HG02798 (cell line): ENCODE data around the gene LIPA.
"Not testable (repeated sequence)": the region's sequence is repeated elsewhere in the genome, so short reads cannot be mapped to it uniquely, and the experiment has no call there.

Experiments
- ATAC-seq: cut with Tn5 transposase; IDR thresholded peaks from one replicate; pipeline ENCODE4 v1.9.1; 2021; ENCODE audit warnings: mild to moderate bottlenecking; ENCODE audit not compliant: unreplicated experiment, poor library complexity

The LIPA gene

DNA sequence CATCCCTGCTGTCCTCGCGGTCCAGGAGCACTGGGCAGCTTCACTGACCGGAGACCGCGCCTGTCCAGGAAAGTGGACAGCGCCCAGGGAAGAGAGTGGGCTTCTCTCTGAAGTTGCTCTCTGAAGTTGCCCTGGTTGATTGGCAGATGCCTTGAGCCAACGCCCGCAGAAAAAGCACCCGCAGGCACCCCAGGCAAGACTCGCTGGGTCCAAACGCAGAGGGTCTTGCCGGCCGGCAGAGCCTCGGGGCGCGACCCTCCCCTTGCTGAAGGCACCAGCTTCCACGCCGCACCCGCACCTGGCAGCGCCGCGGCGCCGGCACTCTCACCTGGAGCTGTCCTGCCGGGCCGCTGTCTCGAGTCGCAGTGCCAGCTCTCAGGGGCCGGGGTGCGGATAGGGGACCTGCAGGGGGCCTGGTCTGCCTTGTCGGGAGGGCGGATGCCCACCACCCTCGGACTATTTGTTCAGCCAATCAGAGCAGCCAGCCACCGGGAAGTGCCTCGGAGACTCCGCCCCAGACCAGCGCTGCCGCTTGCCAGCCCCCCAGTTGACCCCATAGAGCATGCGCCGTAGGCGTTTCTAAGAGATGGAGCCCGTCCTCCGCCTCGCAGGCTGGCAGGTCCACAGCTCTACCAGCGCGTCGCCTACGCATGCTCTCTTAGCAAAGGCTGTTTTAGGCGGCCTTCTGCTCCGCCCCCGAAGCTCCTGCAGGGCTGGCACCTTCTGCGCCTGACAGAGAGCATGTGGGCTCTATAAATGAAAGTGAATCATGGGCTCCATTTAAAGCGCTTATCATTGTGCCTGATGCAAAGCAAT is at the start of gene LIPA:
Gene LIPA, minus strand, starts transcription at position 367 of the 816 bp plus-strand sequence. CDS start 4,127 bp downstream, outside the sequence.
- ATAC-seq = peak; percentile 97

DNA sequence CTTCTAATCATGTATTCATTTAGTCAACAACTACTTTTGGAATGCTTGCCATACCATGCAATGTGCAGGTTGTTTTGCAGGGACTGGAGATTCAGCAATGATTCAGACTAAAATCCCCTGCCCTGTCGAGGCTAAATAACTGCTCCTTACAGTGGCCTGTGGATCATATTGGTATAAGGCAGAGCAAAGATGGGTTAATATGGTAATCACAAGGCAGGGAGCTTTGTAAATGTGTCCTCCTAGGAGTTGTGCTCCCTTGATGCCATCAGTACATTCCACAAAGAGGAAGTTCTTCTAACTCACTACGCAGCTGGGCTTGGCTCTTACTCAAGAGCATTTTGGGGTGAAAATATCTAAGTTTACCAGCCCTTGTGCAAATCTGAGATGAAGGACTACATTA is 49.7 kb upstream of the LIPA start:
- ATAC-seq = peak; percentile 24

DNA sequence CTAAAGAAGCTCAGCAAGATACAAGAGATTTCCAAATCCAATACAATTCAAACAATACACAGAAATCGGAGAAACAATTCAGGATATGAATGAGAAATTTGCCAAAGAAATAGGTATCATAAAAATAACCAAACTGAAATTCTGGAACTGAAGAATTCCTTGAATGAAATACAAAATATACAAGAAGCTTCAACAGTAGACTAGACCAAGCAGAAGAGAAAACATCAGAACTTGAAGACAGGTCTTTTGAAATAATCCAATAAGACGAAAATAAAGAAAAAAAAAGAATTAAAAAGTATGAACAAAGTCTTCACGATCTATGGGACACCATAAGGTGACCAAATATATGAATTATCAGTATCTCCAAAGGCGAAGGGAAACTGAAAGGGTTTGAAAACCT is 47.5 kb upstream of the LIPA start:
- no peak for ATAC-seq

DNA sequence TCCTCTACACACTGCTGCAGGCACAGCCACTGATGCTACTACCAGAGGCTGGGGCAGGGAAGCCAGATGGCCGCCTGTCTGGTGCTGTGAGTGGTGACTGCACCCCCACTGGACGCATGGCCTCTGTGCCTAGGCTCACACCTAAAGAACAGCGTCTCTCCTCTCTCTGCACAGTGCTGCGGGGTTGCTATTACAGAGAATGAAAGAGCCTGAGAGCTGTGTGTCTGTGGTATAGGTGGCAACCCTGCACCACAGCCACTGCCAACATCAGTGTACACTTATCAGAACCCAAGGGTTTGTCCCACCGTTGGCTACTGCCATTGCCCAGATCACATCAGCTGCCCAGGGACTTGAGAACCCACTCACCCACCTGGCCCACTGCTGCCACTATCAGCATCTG is 46.2 kb upstream of the LIPA start:
- no peak for ATAC-seq

DNA sequence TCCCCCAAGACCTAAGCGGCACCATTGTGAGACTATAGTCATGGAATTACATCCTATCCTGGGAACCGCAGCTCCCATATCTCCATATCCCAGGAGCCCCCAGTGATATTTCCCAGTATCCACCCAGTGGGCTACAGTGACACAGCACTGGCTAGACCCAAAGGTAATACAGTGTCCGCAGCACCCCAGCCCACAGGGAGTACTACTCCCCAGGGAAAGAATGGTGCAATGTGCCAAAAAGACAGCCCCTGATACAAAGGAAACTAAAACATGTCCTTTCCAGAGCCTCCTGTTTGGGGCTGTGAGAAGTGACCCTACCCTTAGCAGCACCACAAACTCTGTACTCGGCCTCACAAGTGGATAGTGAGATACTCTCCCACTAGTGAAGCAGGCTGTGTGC is 45.8 kb upstream of the LIPA start:
- no peak for ATAC-seq

DNA sequence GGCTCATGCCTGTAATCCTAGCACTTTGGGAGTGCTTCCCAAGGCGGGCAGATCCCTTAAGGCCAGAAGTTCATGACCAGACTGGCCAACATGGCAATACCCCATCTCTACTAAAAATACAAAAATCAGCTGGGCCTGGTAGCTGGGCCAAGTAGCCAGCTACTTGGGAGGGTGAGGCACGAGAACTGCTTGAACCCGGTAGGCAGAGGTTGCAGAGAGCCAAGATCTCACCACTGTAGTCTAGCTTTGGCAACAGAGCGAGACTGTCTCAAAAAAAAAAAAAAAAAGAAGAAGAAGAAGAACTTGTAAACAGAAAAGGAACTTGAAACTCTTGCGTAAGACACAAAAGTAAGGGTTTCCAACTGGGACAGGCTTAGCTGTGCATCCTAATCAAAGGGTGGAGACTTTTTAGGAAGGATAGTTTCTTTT is 44.7 kb upstream of the LIPA start:
- no peak for ATAC-seq

DNA sequence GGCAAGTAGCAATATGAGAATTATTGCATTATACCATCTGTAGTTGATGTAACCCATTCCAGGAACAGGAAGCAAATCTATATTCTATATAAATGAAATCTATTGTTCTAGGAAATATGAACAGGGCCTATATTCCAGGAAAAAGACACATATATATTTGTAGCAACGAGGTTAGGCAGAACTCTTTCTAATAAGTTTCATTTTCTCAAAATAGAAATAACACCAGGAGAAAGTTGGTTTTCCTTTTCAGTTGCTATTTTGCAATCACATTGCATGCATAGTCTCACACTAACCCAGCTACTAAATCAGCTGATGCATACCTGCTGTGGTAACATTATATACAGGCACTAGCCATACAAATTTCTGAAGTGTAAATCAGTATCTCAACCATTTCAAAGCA is 44.0 kb upstream of the LIPA start:
- ATAC-seq = no peak

DNA sequence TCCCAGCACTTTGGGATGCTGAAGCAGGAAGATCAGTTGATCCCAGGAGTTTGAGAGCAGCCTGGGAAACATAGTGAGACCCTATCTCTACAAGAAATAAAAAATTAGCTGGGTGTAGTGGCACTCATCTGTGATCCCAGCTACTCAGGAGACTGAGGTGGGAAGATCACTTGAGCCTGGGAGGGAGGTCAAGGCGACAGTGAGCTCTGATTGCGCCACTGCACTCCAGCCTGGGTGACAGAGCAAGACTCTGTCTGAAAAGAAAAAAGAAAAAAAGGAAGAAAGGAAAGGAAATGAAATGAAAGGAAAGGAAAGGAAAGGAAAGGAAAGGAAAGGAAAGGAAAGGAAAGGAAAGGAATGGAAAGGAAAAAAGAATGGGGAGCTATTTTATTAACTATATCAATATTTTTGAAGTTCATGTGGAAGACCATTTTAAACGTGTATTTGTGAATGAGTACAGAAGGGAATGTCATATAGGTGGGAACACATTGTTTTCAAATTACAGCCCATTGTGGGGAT is 43.2 kb upstream of the LIPA start:
- no peak for ATAC-seq

DNA sequence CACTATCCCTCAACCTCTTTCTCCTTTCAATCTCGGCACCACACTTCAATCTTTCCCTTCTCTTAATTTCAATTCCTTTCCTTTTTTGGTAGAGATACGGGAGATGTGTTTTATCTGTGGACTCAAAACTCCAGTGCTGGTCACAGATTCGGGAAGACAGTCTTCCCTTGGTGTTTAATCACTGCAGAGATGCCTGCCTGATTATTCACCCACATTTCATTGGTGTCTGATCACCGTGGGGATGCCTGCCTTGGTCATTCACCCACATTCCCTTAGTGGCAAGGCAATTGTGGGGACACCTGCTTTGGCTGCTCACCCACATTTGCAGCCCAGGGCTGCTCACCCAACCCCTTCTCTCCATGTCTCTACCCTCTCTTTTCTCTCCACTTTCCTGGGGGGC is 33.7 kb upstream of the LIPA start:
- ATAC-seq = not testable (repeated sequence)

DNA sequence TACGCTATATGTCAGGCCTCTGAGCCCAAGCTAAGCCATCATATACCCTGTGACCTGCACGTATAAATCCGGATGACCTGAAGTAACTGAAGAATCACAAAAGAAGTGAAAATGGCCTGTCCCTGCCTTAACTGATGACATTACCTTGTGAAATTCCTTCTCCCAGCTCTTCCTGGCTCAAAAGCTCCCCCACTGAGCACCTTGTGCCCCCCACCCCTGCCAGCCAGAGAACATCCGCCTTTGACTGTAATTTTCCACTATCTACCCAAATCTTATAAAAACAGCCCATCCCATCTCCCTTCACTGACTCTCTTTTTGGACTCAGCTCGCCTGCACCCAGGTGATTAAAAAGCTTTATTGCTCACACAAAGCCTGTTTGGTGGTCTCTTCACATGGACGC is 33.1 kb upstream of the LIPA start:
- not testable (repeated sequence) for ATAC-seq

DNA sequence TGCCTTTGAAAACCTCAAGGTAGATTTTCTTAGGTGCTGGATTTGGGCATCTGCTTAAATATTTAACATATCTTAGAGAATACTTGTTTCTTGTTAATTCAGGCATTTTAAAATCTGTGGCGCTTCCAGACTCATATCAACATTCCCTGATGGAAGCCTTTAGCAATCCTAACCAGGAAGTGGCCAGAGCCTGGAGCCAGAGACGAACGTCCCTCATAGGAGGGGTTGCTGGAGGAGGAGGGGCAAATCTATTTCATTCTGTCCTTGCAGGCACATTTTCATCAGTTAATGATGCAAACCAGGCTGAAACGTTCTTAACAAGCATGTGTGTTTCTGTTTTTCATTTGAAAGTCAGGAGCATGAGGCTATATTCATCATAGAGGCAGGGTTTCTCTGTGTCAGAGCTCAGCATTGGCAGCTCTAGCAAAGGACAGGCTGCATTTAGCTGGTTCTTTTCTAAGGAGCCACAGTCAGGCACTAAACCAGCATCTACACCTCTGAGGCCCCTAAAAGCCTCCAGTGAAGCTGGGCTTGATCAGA is 32.4 kb upstream of the LIPA start:
- no peak for ATAC-seq

DNA sequence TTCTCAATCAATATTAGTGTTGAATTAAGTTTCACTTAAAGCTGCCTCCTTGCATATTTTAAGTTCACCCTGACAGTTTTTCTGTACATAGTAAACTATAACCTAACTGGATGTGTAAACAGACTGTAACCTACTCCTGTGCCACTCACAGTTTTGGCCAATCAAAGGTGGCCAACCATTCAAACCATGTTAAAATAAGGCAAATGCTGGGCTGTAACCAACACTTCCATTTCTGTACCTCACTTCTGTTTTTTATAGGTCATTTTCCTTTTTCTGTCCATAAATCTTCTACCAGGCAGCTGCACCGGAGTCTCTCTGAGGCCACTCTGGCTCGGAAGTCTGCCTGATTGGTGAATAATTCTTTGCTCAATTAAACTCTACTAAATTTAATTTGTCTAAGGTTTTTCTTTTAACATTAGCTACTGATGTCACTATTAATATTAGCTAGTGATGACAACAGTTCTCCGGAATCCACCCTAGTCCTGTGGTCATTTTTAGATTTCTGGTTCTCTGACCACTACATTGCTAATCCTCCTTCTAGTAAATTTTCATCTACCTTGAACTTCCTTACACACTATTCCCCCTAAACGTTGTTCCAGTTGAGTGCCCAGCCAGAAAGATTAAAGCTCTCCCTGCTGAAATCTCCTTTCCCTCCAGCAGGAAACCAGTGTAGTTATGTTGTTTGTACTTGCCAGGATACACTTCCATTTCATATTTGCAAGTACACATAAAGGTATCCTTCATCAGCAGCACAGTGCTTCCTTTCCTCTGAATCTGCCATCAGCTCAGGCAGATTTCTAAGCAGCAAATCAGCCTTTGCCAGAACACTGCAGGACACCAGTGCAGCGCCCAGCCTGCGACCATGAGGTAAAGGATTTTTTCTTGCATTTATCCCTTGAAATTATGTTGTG is 31.7 kb upstream of the LIPA start:
- ATAC-seq = no peak

DNA sequence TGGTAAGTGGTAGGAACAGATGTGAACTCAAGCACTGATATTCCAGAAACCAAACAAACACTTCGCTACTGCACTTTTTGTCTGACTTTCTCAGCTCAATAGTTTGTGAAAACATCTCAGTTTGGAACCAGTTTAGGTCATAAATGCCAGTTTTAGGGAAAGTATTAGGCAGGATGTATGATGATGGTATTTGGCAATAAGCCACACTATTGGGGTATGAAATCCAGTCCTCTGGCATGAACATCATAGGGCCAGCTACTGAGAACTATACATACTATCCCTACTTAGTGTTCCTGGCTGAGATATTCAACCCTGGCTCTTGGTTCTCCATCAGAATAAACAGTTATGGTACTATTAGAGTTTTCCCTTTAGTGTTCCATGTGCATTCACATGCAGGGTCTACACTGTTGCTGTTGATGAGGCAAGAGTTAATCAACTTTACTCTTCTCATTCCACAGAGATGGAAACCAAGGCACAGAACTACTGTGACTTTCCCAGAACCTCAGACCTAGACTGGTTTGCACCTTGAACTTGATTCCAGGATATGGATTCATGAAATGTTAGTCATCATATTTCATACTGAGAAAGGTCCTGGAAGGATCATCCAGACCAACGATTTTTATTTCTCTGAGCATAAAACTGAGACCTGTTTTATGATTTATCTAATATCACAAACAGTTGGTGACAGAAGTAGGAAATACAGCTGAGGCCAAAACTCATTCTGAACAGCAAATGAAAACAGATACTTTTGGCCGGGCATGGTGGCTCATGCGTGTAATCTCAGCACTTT is 30.2 kb upstream of the LIPA start:
- ATAC-seq = no peak

DNA sequence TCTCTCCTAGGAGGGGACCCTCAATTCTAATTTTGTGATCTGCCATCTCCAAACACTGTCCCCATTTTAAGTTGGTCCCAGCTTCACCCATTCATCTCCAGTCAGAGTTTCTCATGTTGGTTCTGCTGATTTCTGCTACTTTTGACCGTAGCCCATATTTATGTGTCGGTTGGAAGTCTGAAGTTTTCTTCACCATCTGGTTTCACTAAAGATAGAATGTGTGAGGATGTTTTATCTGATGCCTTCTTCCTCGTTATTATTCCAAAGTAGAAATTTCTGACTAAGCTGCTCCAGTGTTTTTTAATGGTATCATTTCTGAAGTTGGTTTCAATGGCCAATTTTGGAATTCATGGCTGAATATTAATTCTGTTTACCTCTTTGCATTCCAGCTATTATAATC is 28.9 kb upstream of the LIPA start:
- no peak for ATAC-seq

DNA sequence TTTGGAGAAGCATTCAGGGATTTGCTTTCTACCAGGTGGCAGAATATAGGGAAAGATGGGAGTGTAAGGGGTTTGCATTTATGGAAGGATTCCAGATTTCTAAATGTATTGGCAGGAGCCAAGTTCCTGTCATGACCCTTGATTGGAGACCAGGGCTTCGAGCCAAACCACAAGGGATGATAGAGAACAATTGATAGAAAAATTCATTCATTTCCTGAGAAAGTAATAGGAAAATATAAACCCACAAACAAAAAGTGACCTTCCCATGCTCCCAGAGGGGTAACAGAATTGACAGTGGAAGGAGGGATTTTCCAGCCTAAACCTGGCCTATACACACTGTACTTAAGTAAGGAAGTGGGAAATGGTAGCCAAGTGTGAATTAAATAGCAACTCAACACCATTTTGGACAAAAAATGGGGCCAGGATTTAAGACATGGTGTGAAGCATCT is 27.9 kb upstream of the LIPA start:
- ATAC-seq = no peak

DNA sequence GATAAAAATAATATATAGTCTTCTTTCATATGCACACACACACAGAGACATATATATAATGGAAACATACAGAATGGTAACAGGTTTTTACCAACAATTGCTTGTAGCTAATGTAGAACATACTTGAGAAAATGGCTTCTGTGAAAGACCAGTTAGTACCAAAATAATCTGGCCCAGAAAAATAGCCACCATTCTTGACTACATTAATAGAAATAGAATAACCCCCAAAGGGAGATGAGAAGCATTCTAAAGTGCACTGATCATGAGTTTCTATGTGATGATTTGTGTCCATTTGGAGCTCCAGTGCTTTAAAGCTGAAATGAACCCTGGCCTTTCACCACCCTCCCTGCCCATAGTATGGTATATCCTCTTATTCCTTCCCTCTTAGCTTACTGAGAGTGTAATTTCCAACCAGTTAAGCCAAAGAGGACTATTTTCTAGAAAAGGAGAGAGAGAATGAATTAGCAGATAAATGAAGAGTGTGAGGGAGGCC is 27.4 kb upstream of the LIPA start:
- ATAC-seq = no peak

DNA sequence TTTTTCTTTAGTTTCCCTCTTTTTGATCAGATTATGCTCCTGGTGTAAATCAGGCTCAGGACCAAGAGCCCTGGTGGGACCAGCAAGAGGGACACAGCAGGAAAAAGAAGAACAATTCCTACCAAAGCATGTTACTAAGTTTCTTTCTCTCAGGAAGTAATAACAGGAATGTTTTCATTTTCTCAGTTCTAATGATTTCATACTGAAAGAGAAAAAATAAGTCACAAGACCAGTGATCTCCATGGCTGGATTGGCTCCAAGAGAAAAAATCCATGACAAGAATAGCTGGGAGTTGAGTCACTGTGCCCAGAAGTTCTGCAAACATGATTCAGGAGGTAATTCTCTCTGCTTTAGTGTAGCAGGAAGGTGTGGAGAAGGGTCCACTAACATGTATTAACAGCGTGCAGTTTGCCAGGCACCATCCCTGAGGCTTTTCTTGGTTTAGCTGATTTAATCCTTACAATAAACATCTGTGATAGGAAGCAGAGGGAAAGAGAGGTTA is 26.5 kb upstream of the LIPA start:
- no peak for ATAC-seq

DNA sequence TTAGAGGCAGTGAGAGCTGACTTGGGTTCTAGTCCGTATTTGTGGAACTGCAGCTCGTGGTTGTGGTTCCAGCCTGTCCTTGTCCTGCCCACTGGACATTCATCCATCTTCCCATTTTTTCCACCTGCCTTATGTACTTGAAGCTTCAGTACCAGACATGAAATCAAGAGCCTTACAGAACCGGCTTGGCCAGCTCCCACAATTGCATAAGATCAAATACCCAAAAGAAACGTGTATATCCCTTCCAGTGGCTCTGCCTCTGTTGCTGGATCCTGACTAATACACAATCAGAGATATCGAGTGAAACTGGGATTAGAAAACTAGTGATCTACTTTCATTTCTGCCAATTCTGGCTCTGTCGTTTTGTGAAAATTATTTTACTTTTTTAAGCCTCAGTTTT is 23.8 kb upstream of the LIPA start:
- no peak for ATAC-seq

DNA sequence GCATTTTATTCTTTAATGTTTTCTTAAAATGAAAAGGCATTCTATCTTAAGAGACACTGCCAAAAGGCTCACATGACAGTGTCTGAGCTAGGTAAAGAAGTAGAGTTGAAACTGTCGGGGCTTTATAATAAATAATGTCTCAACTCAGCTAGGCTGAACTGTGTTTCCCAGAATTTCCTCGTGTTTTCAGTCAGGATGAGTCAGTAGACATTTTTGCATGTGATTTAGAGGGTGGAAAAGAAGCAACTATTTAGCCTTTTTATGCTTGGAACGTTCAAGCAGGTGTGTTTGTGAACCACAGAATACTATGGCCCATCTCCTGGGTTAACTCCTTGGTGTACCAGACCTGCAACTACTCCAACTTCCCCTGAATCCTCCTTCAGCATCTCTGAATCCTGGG is 23.4 kb upstream of the LIPA start:
- ATAC-seq = no peak

DNA sequence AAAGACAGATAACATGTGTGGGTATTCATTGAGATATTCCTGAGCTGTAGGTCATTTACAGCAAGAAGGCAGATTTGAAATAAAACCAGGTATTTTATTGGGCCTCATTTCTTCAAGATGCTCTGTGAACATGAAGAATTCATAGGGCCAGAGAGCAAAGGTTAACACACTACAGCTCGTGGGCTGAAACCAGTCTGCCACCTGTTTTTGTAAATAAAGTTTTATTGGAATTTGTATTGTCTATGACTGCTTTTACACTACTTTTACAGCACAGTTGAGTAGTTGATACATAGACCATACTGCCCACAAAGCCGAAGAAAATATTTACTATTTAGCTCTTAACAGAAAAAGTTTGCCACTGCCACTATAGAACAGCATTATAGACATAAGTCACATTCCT is 22.1 kb upstream of the LIPA start:
- ATAC-seq = no peak
